Lower leg skin (tissue), 3 donors: Measurements from ENCODE around the gene ROGDI.

Source experiments
- CTCF ChIP-seq, 3 donors: fragments of 450-650 bp; IDR thresholded peaks; one replicate each; pipeline ENCODE4 v1.5.1; 2016; ENCODE audit warnings: antibody characterized with exemption in 3 of 3, mild to moderate bottlenecking in 3 of 3, moderate library complexity in 2 of 3
- POLR2A ChIP-seq, 2 donors: fragments of 450-650 bp; IDR thresholded peaks; one replicate each; pipeline ENCODE4 v1.6.1; 2016 to 2017; ENCODE audit warnings: antibody characterized with exemption in 2 of 2, mild to moderate bottlenecking in 1 of 2, moderate library complexity in 1 of 2

- TF ChIP-seq CTCF (IDR thresholded peaks at IDR 0.05) (no peak), POLR2A (IDR thresholded peaks at IDR 0.05) (no peak)
Observed at GRCh38 chr16:4832698-4833343, 30.4 kb upstream of the ROGDI start.
